ENCODE results near the gene THSD7B.
"Not testable (repeated sequence)": the region's sequence is repeated elsewhere in the genome, so short reads cannot be mapped to it uniquely, and the experiment has no call there.

The THSD7B gene, protein sequence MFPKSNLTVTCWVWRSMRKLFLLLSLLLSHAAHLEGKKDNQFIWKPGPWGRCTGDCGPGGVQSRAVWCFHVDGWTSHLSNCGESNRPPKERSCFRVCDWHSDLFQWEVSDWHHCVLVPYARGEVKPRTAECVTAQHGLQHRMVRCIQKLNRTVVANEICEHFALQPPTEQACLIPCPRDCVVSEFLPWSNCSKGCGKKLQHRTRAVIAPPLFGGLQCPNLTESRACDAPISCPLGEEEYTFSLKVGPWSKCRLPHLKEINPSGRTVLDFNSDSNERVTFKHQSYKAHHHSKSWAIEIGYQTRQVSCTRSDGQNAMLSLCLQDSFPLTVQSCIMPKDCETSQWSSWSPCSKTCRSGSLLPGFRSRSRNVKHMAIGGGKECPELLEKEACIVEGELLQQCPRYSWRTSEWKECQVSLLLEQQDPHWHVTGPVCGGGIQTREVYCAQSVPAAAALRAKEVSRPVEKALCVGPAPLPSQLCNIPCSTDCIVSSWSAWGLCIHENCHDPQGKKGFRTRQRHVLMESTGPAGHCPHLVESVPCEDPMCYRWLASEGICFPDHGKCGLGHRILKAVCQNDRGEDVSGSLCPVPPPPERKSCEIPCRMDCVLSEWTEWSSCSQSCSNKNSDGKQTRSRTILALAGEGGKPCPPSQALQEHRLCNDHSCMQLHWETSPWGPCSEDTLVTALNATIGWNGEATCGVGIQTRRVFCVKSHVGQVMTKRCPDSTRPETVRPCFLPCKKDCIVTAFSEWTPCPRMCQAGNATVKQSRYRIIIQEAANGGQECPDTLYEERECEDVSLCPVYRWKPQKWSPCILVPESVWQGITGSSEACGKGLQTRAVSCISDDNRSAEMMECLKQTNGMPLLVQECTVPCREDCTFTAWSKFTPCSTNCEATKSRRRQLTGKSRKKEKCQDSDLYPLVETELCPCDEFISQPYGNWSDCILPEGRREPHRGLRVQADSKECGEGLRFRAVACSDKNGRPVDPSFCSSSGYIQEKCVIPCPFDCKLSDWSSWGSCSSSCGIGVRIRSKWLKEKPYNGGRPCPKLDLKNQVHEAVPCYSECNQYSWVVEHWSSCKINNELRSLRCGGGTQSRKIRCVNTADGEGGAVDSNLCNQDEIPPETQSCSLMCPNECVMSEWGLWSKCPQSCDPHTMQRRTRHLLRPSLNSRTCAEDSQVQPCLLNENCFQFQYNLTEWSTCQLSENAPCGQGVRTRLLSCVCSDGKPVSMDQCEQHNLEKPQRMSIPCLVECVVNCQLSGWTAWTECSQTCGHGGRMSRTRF (N-terminal part only)

DNA sequence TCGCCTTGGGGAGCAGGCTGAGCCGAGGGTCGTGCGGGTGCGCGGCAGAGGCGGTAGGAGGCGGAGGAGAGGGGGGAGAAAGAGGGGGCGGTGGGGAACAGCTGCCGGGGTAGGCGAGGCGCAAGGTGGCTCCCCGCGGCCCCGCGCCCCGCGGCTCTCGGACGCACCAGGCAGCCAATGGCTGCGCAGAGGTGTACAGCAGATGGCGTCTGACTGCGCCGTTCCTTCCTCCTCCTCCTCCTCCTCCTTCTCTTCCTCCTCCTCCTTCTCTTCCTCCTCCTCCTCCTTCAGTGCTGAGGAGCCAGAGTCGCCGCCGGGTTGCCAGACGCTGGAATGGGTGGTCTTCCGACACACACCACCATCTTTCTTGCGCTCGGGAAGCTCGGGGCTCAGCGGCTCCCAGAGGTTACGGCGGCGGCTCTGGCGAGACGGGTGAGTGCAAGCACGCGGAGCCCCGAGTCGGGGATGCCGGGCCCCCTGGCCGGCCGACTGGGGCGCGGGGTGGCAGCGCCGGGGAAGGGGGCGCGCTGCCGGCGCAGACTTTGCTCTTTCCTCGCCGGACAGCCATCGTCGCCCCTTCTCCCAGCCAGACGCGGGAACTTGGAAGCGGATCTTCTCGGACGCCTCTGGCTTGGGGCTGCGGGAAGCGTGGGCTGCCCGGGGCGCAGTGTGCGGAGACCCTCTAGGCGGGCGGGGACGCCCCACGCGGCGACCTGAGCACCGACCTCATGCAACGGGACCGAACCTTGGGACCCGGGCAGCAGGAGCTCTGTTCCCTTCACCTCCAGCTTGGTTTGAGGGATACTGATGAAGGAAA, at the start of gene THSD7B:
Gene THSD7B, plus strand, starts transcription at position 290 of the 817 bp plus-strand sequence. CDS start 116,634 bp downstream, outside the sequence.
- peak; percentile 73 for DNase-seq

DNA sequence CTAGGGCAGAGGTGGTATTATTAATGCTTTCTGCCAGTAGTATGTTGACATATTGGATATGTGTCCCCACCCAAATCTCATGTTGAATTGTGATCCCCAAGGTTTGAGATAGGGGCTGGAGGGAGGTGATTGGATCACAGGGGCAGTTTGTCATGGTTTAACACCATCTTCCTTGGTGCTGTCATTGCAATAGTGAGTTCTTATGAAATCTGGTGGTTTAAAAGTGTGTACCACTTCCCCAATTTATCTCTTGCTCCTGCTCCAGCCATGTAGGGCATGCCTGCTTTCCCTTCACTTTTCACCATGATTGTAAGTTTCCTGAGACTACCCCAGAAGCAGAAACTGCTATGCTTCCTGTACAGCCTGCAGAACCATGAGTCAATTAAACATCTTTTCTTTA, 47.1 kb upstream of the THSD7B start:
- no peak for DNase-seq

DNA sequence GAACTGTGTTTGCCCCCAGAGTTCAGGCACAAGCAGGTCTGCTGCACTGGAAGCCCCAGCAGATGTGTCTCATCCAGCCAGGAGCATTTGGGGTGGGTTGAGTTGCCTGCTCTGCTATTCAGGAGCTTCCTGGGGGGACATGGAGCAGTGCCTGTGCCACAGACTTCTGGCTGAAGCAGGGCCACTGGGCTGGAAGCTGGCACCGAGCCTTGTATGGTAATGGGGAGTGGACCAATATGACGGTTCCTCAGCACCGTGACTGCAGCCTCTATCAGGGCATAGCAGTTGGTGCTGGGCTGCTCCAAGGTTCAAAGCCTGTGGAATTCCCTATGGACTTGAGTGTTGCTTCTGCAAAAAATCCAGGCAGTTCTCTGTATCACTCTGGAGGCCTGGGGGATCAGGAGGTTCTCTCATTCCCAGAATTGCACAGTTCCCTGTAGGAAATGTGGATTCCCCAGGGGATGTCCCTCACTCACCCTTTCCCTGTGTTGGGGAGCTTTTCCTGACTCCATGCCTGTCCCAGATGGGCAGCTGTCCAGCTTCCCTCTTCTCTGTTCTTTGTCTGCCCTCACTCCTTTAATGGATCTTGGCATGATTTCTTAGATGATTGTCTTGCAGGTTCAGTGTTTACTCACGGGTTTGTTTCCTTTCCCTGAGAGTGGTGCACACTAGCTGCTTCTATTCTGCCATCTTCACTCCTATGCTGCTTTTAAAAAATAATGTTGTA, 37.2 kb upstream of the THSD7B start:
- no peak for DNase-seq

DNA sequence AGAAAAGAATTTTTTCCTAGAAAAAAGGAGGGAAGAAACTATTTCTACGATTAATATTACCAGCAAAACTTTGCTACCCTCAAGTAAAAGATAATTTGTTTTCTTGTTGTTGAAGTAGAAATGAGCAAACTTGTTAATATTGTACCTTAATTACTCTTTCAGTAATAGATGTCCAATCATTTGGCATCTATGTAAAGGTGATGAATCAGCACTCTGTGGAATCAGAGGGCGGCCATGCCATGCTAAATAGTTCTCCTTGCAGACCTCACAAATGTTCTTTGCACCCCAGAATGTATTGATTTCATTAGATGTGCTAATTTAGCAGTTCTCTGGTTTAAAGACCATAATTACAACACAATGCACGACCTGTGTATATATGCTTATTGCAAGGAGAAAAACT, 29.1 kb upstream of the THSD7B start:
- DNase-seq = no peak

DNA sequence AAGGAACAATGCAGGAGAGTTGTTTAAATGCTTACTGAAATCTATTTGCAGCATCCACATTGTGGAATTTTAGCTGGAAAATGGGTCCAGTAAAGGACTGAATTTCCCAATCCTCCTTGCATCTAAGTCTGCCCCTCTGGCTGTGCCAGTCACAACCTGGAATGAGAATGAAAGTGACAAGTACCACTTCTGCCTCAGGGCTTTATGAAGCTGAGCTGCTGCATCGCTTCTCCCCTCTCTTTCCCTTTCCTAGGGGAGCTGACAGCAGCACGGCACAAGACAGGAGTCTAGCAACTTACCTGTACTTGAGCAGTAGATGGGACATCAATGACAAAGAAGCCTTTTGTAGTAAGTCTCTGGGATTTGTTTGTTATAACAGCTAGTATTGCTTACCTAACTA, 27.3 kb upstream of the THSD7B start:
- DNase-seq = no peak

DNA sequence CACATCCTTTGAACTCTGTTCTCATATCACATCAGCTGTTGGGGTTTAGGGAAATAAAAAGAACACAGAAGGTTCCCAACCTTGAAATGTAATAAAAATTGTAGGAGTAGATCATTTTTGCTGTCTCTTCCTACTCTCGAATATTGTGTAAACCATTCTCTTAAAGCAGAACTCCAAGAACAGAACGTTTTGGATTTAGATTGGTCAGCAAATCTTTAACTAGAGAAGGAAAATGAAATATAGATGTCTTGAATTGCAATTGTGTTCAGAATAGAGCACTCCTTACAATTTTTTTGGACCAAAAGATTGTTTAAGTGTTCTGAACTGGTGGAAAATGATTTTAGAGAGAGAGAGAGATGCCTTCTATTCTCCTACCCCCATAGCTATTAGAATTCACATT, 23.9 kb upstream of the THSD7B start:
- no peak for DNase-seq

DNA sequence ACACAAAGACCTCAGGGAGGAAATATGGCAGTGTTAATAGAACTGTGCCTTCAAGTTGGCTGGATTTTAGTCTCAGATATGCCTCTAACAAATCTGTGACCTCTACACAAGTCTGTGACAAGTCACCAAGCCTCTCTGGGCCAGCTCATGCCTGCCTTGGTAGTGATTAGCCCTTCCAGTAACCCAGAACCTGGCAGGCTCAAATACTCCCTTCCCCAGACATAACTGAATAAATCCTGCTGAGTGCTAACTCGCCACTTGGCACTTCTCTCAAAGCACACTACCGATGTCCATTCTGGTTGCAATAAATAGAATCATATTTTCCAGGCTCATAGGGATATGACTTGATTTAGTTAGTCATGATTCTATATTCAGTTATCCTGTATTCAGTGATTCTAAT, 15.3 kb upstream of the THSD7B start:
- DNase-seq = no peak

DNA sequence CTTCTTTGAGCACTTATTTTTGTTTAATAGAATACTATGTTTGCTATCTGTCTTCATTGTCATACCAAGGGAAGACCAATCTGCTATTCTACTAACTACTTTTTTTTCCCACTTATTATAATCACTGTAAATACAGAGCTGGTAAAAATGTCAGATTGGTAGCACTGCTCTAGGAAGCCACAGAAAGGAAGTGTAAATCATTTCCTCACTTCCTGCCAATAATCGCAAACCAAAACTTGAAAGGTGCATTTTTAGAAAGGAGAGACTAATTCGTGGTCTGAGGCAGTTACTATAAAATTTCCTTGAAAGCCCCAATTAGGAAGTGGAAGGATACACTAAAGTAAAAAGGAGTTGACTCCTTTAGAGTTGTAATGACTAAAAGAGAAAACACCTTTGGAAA, 13.9 kb upstream of the THSD7B start:
- DNase-seq = no peak

DNA sequence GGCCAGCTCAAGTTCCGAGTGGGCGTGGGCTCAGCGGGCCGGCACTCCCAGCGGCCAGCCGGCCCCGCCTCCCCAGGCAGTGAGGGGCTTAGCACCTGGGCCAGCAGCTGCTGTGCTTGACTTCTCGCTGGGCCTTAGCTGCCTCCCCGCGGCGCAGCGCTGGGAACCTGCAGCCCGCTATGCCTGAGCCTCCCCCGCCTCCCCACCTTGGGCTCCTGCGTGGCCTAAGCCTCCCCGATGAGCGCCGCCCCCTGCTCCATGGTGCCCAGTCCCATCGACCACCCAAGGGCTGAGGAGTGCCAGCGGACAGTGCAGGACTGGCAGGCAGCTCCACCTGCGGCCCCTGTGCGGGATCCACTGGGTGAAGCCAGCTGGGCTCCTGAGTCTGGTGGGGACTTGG, 6.8 kb upstream of the THSD7B start:
- DNase-seq = not testable (repeated sequence)

DNA sequence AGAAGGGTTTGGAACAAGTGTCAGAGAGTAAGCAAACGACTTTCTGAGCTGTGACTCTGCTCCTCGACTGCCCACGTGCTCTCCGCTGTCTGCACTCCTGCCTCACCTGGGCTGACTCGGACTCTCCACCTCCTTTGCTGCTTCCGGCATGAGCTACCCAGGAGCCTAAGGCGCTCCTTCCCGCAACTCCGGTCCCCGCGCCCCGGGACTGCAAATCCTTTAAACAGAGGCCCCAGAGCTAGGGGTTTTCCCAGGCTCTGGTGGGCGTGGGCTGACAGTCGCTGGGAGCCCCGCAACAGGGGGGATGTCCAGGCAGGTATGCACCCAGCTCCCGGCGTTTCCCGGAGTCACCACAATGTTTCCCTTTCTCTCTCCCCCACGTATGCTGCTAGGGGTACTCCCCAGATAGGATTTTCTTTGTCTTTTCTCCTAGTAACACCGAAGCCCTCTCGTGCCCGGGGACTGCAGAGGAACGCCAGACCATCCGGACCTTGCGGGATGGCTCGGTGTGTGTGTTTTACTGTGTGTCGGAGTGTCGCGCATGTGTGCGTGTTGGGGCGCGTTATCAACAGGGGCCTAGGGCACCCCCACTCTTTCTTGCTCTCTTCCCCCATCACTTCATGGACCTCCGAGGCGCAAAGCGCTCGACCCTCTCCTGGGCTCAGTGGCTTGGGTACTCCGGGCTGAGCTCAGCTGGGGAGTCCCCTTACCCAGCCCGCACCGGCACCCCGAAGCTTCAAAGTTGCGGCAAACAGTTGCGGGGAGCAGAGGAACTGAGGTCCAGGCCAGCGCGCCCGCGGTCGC, 691 bp upstream of the THSD7B start:
- DNase-seq = peak; percentile 79

DNA sequence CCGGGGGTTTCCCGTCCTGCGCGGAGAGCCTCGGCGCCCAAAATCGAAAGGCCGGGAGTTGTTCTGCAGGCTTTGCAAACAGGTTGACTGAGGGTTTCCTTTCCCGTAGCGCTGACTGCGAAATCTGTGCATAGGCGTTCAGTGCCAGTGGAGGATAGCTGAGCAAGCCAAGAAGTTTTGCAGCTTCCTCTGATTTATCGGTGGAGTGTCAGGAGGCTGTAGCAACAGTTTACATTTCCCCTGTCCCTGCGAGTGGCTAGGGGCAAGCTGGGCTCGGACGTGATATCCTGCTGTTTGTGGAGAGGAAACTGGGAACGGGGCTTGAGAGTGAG, 694 bp downstream of the THSD7B start:
- DNase-seq = peak; percentile 40

DNA sequence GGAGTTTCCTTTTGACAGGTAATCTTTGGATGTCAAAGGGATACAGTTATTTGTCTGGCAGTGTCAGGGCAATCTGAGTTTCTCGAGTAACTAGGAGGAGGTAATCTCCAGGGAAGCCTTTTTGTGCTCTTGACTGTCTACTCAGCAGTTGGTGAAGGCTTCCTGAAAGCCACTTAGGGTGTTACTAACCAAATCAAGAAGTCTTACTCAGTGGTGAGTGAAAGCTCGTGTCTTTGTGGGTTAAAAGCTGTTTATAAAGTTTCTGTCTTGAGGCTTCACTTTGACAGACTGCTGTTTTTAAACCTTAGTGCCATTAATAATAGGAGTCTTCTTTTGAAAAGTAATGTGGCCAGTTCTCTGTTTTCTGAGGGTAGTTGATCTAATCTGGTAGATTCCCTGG, 1.7 kb downstream of the THSD7B start:
- peak; percentile 77 for DNase-seq

DNA sequence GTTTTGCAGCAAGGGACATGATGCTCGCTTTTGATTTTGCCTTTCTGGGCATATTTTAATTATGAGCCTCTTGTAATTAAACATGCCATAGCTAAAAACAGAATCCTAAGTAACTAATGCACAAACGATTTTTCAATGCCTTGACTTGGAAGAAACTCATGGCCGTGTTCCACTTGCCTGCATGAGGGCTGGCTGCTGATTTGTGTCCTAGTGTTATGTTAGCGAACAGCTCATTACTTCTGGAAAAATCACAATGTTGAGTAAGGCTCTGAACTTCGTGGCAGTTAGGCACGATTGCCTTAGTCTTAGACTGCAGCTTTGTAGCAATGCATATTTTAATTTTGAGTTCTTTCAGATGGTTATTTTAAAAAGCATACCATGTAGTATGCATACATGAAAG, 4.5 kb downstream of the THSD7B start:
- no peak for DNase-seq

DNA sequence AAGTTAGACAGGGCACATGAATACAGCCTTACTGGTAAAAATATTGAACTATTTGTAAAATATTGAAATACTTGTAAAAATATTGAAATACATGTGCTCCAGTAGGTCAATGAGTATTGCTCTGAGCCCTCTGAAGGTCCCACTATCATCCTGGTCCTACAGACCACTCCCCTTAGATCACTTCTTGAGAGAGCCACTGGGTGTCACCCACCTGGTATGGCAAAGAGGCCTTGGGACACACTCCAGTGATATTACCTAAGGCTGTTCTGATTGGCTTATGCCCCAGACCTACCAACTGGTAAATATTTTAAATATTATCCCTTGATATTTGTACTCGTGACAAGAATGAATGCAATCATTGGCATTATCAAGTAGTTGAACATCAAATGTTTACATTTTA, 5.0 kb downstream of the THSD7B start:
- DNase-seq = no peak

DNA sequence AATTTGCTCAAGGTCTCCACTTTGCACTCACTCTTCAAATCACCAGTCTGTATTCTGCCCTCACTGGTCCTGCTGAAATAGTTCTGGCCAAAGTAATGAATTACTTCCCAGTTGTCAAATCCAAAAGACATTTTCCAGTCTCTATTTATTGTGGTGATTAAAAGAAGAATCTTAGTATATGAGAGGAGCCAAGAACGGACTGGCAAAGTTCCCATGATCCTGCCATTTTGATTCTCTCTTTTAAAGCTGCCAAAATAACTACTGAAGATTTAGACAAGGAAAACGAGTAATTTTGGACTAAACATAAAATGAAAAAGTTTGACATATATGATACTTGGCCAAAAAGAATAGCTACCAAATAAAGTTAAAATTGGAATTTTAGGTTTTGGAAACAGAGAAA, 12.0 kb downstream of the THSD7B start:
- DNase-seq = no peak

DNA sequence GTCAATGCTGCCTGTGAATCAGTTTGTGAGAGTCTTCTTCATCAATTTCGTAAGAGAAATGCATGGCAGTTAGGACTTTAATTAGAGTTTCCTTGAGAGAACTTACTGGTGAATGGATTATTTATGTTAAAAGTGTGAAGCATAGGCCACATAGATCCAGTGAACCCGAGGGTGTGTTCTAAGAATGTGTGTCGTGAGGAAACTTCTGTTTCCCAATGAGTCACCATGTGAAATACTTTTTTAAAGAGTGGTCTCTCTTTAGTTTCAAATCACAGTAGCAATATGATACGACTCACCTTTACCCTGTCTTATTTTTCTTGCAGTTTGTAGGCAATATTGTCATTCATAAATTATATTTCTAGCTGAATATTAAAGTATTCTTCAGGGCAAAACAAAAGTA, 18.5 kb downstream of the THSD7B start:
- no peak for DNase-seq

DNA sequence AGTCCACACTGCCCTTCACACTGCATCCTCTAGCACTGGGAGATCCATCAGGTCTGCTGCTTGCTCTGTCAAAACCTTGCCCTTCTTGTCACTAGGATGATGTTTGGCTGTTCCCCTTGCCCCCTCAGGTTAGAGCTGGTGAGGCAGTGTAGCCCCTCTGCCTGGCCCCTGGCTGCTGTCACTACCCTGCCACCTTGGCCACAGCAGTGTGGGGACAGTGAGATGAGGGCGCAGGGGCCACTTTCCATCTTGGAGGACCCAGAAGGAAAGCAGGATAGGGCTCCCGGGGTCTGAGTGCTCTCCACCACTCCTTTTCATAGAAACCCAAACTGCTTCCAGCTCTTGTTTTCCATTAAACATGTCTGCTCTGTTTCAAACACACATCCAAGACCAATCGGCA, 19.9 kb downstream of the THSD7B start:
- DNase-seq = no peak

DNA sequence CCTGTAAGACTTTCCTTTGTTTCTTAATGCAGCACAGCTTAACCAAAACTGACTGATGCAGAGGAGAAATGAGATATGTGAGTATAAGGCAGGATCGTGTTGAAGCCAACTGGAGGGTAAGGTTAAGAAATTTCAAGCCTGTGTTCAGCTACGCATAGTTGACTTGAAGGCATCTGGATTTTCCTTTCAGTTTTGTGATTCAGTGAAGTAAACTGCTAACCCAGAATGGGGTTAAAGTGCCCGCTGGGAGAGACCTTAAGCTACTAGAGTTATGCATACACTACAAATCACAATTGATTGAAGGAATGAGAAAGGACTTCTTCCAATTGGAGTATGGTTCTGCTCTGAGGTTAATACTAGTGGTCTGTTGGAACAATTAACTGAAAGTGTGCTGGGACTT, 22.6 kb downstream of the THSD7B start:
- DNase-seq = no peak

DNA sequence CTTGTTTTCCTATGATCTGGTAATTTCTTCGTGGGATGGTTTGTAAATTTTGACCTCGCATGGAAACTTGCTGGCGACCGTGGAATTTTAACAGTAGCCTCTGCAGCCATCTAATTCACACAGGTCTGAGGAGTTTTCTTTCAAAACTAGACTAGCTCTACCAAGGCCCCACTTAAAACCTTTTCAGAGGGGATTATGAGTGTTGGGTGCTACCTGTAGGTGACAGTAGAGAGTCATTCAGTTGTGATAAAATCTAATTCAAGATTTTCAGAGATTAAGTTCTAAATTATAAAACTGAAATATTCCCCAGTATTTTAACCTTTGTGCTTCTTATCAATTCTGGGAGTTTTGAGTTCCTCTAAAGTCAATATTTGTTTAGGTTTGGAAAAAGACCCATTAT, 31.0 kb downstream of the THSD7B start:
- DNase-seq = no peak

DNA sequence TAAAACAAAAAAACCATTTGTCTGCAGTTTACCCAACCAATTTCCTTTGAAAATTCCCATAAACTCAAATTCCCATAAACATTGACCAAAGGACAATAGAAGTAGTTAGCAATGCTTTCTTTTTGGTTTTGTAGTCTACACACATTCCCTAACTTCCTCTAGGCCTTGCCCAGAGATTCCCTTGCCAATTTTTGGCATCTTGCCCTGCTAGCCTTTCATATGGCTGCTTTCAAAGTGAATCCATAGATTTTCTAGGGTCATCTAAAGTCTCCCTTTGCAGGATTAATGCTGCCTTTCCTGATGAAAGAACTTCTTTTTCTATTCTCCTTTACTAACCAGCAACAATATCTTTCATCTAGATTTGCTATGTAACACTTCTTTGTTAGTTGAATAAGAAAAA, 33.4 kb downstream of the THSD7B start:
- no peak for DNase-seq

DNA sequence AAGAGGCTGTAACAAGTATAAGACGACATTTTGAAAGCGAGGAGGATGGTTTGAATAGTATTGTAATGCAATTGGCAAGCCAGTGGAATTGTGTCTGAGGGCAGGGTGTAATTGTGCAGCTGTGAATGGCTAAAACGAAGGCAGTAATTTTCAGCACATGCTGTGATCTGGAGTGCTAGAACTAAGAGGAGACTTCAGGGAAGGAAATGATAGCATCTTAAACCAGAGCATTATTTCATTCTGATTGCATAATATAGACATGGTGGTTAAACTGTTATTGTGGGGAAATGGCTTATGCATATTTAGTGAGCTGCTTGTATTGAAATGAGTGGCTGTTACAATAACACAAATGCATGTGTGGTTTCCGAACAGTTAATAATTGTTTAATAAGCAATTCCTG, 36.3 kb downstream of the THSD7B start:
- no peak for DNase-seq

All from NCI-H2171 treated with DMSO at 0.1 percent for 48 hours (cell line).